Osteoblast (primary cell): ENCODE data around the gene GNS. TPM values are rescaled to one million over a fixed set of nuclear protein-coding genes. Genes with fewer than 3 reads are reported as not detected.

Experiments used
- DNase-seq: peaks from one replicate; pipeline ENCODE4 v3.0.0; 2011; ENCODE audit warnings: low spot score, mixed read lengths; ENCODE audit not compliant: insufficient read length; ENCODE audit errors: missing footprints
- H2AFZ ChIP-seq: 2 replicates; pipeline ENCODE4 v1.6.0; 2011; ENCODE audit warnings: mild to moderate bottlenecking, low read length
- H3K27ac ChIP-seq: 2 replicates; pipeline ENCODE4 v1.5.1; 2011; ENCODE audit warnings: mild to moderate bottlenecking, low read depth, low read length, moderate library complexity
- H3K27me3 ChIP-seq: 2 replicates; pipeline ENCODE4 v1.6.0; 2012; ENCODE audit warnings: mild to moderate bottlenecking, control low read depth, inconsistent platforms, low read length, moderate library complexity; ENCODE audit not compliant: insufficient read depth
- H3K36me3 ChIP-seq: 2 replicates; pipeline ENCODE4 v1.5.1; 2011; ENCODE audit warnings: mild to moderate bottlenecking, low read length, control low read depth, moderate library complexity; ENCODE audit not compliant: insufficient read depth
- H3K4me1 ChIP-seq: 2 replicates; pipeline ENCODE4 v1.5.1; 2011; ENCODE audit warnings: mild to moderate bottlenecking, low read length, control low read depth, moderate library complexity; ENCODE audit not compliant: insufficient read depth
- H3K4me2 ChIP-seq: 2 replicates; pipeline ENCODE4 v1.6.0; 2011; ENCODE audit warnings: mild to moderate bottlenecking, low read length; ENCODE audit not compliant: insufficient read depth
- H3K4me3 ChIP-seq: fragments of 200-600 bp; sonication (generic); 3 replicates; pipeline ENCODE4 v1.5.1; 2012; ENCODE audit warnings: mild to moderate bottlenecking, low read length, inconsistent platforms; ENCODE audit not compliant: insufficient read depth
- H3K79me2 ChIP-seq: 2 replicates; pipeline ENCODE4 v1.6.0; 2012; ENCODE audit warnings: mild to moderate bottlenecking, low read length, control low read depth, inconsistent platforms; ENCODE audit not compliant: insufficient read depth
- H3K9me3 ChIP-seq: 2 replicates; pipeline ENCODE4 v1.5.1; 2011; ENCODE audit warnings: low read depth, low read length, control low read depth
- H4K20me1 ChIP-seq: 2 replicates; pipeline ENCODE4 v1.6.0; 2012; ENCODE audit warnings: mild to moderate bottlenecking, low read length, control low read depth; ENCODE audit not compliant: insufficient read depth
- total RNA-seq: library from RNA; depleted of rRNA; stranded (reverse); fragments of >200 nt; gene quantifications from 2 replicates; pipeline ENCODE4 v1.2.3, GENCODE V29; 2012
- TF ChIP-seq, protein P1 (sequence below): IDR thresholded peaks from 2 replicates; pipeline ENCODE4 v1.5.1; 2011; ENCODE audit warnings: mild to moderate bottlenecking, low read depth, low read length, moderate library complexity; ENCODE audit errors: extremely low read depth

Gene GNS
- total RNA-seq, 1 donor, result 277 TPM

DNA sequence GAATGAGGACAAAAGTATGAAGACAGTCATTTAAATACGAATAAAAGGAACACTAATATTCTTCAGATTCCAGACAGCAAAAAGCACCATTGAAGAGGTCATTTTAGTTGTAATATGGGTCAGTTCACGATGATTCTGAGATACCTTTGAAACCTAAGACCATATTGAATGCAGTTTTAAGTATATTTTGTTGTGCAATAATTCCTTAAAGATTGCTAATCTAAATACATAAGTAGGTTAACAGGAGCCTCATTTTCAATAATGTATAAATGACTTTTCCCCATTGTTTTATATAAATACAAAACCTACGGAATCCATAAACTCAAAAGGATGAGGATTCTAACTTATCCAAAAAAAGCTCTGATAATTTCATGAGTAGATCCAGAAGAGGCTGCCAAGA is 5.8 kb downstream of the GNS start:
- no peak overlapping the region for H3K4me2 ChIP-seq

GRCh38 chr12:64752833-64753238 is 6.4 kb downstream of the GNS start:
- TF ChIP-seq, protein P1, sequence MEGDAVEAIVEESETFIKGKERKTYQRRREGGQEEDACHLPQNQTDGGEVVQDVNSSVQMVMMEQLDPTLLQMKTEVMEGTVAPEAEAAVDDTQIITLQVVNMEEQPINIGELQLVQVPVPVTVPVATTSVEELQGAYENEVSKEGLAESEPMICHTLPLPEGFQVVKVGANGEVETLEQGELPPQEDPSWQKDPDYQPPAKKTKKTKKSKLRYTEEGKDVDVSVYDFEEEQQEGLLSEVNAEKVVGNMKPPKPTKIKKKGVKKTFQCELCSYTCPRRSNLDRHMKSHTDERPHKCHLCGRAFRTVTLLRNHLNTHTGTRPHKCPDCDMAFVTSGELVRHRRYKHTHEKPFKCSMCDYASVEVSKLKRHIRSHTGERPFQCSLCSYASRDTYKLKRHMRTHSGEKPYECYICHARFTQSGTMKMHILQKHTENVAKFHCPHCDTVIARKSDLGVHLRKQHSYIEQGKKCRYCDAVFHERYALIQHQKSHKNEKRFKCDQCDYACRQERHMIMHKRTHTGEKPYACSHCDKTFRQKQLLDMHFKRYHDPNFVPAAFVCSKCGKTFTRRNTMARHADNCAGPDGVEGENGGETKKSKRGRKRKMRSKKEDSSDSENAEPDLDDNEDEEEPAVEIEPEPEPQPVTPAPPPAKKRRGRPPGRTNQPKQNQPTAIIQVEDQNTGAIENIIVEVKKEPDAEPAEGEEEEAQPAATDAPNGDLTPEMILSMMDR, result no peak
- Histone ChIP-seq H3K36me3 (peaks cover 18% of the 10 kb centered on the region), H3K79me2 (peaks cover 35% of the 10 kb centered on the region), H3K4me3 (no peak overlapping the region), H3K27me3 (no peaks in the 10 kb centered on the region), H3K27ac (no peak overlapping the region), H3K4me2 (no peak overlapping the region), H3K9me3 (no peaks in the 10 kb centered on the region), H4K20me1 (no peaks in the 10 kb centered on the region), H3K4me1 (peaks cover 8% of the 10 kb centered on the region), H2AFZ (no peak overlapping the region)
- DNase-seq, result no peak

More for the DNA sequence above, 5.8 kb downstream of the GNS start:
- no peak for DNase-seq
- H3K27me3 ChIP-seq, result no peaks in the 10 kb centered on the region
- H3K4me3 ChIP-seq, result no peak overlapping the region
- H3K9me3 ChIP-seq, result no peaks in the 10 kb centered on the region
- H3K4me1 ChIP-seq, result peaks cover 10% of the 10 kb centered on the region
- TF ChIP-seq, protein P1, result no peak
- peaks cover 39% of the 10 kb centered on the region for H3K79me2 ChIP-seq
- H2AFZ ChIP-seq, result no peak overlapping the region
- H4K20me1 ChIP-seq, result no peaks in the 10 kb centered on the region
- H3K27ac ChIP-seq, result no peak overlapping the region
- H3K36me3 ChIP-seq, result peaks cover 18% of the 10 kb centered on the region

- no peaks in the 10 kb centered on the region for H3K9me3 ChIP-seq
Measured at GRCh38 chr12:64752032-64752431, 7.2 kb downstream of the GNS start.

DNA sequence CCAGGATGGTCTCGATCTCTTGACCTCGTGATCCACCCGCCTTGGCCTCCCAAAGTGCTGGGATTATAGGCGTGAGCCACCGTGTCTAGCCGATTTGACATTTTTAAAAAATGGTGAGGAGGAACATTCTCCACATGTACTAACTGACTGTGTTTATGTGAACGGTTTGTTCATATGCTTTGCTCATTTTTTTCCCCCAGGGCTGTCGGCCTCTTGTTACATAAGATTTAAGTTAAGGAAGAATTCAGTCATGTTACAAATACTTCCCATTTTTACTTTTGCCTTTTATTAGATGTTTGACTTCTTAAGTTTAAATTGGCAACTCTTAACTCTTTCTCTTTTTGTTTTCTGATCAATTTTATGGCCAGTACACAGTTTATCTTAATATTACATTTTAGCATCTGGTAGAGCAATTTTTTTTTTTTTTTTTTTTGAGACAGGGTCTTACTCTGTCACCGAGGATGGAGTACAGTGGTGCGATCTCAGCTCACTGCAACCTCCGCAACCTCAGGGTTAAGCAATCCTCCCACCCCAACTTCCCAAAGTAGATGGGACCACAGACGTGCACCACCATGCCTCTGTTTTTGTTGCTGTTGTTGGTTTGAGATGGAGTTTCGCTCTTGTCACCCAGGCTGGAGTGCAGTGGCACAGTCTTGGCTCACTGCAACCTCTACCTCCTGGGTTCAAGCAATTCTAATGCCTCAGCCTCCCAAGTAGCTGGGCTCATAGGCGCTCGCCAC is 9.6 kb downstream of the GNS start:
- TF ChIP-seq, protein P1, result no peak
- H3K27ac ChIP-seq, result no peak overlapping the region
- H3K27me3 ChIP-seq, result no peaks in the 10 kb centered on the region
- peaks cover 18% of the 10 kb centered on the region for H3K36me3 ChIP-seq
- no peak overlapping the region for H3K4me3 ChIP-seq
- H3K79me2 ChIP-seq, result peaks cover 12% of the 10 kb centered on the region
- peaks cover 24% of the 10 kb centered on the region for H3K4me1 ChIP-seq
- no peaks in the 10 kb centered on the region for H3K9me3 ChIP-seq
- no peak overlapping the region for H3K4me2 ChIP-seq
- H2AFZ ChIP-seq, result no peak overlapping the region
- DNase-seq, result no peak
- no peaks in the 10 kb centered on the region for H4K20me1 ChIP-seq

More at GRCh38 chr12:64752032-64752431, 7.2 kb downstream of the GNS start:
- Histone ChIP-seq H2AFZ (no peak overlapping the region), H3K36me3 (peaks cover 18% of the 10 kb centered on the region), H3K27ac (no peak overlapping the region), H3K27me3 (no peaks in the 10 kb centered on the region), H4K20me1 (no peaks in the 10 kb centered on the region), H3K4me3 (no peak overlapping the region), H3K79me2 (peaks cover 28% of the 10 kb centered on the region), H3K4me1 (peaks cover 11% of the 10 kb centered on the region), H3K4me2 (no peak overlapping the region)
- TF ChIP-seq, protein P1, result no peak
- no peak for DNase-seq
